NCI-H2081 (cell line): Measurements from ENCODE around the gene MAPK8.
A peak's percentile ranks its signal among the peaks of the same experiment; 100 is the strongest.

Experiments used
- DNase-seq, 2 experiments: peaks; one replicate each; lab custom pipeline; 2025; lab: John Stamatoyannopoulos, UW

MAPK8 gene

GRCh38 chr10:48463318-48464003 lies 157.0 kb downstream of the MAPK8 start:
- no peak for DNase-seq

GRCh38 chr10:48464121-48464870 lies 157.8 kb downstream of the MAPK8 start:
- no peak for DNase-seq

- DNase-seq: no peak
Measured at GRCh38 chr10:48464871-48465736, 158.6 kb downstream of the MAPK8 start.

- no peak for DNase-seq
Measured at GRCh38 chr10:48465860-48466521, 159.5 kb downstream of the MAPK8 start.

- no peak for DNase-seq
Measured at GRCh38 chr10:48466611-48467240, 160.2 kb downstream of the MAPK8 start.

GRCh38 chr10:48467669-48468068 lies 161.2 kb downstream of the MAPK8 start:
- DNase-seq: no peak

- DNase-seq: no peak
Measured at GRCh38 chr10:48468130-48468790, 161.8 kb downstream of the MAPK8 start.

GRCh38 chr10:48468866-48469511 lies 162.5 kb downstream of the MAPK8 start:
- no peak for DNase-seq

- DNase-seq: no peak
Measured at GRCh38 chr10:48469516-48470020, 163.1 kb downstream of the MAPK8 start.

- DNase-seq: no peak
Measured at GRCh38 chr10:48470115-48470892, 163.8 kb downstream of the MAPK8 start.

- DNase-seq: no peak
Measured at GRCh38 chr10:48470893-48471805, 164.7 kb downstream of the MAPK8 start.

GRCh38 chr10:48472501-48473069 lies 166.1 kb downstream of the MAPK8 start:
- DNase-seq: no peak

- no peak for DNase-seq
Measured at GRCh38 chr10:48473704-48474103, 167.2 kb downstream of the MAPK8 start.

GRCh38 chr10:48474765-48475365 lies 168.4 kb downstream of the MAPK8 start:
- DNase-seq: no peak

- DNase-seq: no peak
Measured at GRCh38 chr10:48475943-48476278, 169.4 kb downstream of the MAPK8 start.

- DNase-seq: peak in 1 of 2 experiments; percentile 16
Measured at GRCh38 chr10:48476279-48476982, 170.0 kb downstream of the MAPK8 start.

GRCh38 chr10:48477141-48477540 lies 170.7 kb downstream of the MAPK8 start:
- DNase-seq: no peak
